ENCODE data around the gene UBA1. TPM values are rescaled to one million over a fixed set of nuclear protein-coding genes. Genes with fewer than 3 reads are reported as not detected.

The UBA1 gene
- total RNA-seq, 1 donor from 2014 or later, result 168 TPM

- intact Hi-C loops (cut with DNase I), result no loop called here
- H3K4me1 ChIP-seq, result peaks cover 24% of the 10 kb centered on the region
- peak overlapping the region; percentile 53 to 64 for H3K4me3 ChIP-seq
- H3K9me3 ChIP-seq, result no peaks in the 10 kb centered on the region
- H3K27ac ChIP-seq, result peak overlapping the region; percentile 92
- no peak for DNase-seq (ENCODE audit: extremely low spot score in 2 of 2)
- H3K27me3 ChIP-seq, result no peaks in the 10 kb centered on the region
- TF ChIP-seq CTCF (IDR thresholded peaks at IDR 0.05) (no peak), POLR2AphosphoS5 (IDR thresholded peaks at IDR 0.05; ENCODE audit: insufficient read depth in 1 of 2, low read depth in 1 of 2) (no peak), POLR2A (IDR thresholded peaks at IDR 0.05) (no peak)
- peaks cover 0 to 7% of the 10 kb centered on the region in 2 donors for H3K36me3 ChIP-seq
These were observed 47.3 kb upstream of the UBA1 start for GRCh38 chrX:47146121-47146935.

GRCh38 chrX:47146936-47147859, 46.4 kb upstream of the UBA1 start:
- Histone ChIP-seq H3K36me3 (peaks cover 0 to 2% of the 10 kb centered on the region in 2 donors), H3K9me3 (no peaks in the 10 kb centered on the region), H3K4me3 (peak overlapping the region; percentile 53 to 64), H3K27ac (peak overlapping the region; percentile 92), H3K4me1 (peaks cover 24% of the 10 kb centered on the region), H3K27me3 (no peaks in the 10 kb centered on the region)
- TF ChIP-seq POLR2AphosphoS5 (IDR thresholded peaks at IDR 0.05; ENCODE audit: insufficient read depth in 1 of 2, low read depth in 1 of 2) (no peak), CTCF (IDR thresholded peaks at IDR 0.05) (no peak), POLR2A (IDR thresholded peaks at IDR 0.05) (no peak)
- no peak for DNase-seq (ENCODE audit: extremely low spot score in 2 of 2)
- intact Hi-C loops (cut with DNase I), result no loop called here

GRCh38 chrX:47148946-47149345, 44.7 kb upstream of the UBA1 start:
- no peak overlapping the region for H3K4me3 ChIP-seq
- H3K27me3 ChIP-seq, result no peaks in the 10 kb centered on the region
- intact Hi-C loops (cut with DNase I), result no loop called here
- H3K27ac ChIP-seq, result no peak overlapping the region
- TF ChIP-seq POLR2AphosphoS5 (IDR thresholded peaks at IDR 0.05; ENCODE audit: insufficient read depth in 1 of 2, low read depth in 1 of 2), result no peak
- TF ChIP-seq CTCF (IDR thresholded peaks at IDR 0.05), result no peak
- no peak for TF ChIP-seq POLR2A (IDR thresholded peaks at IDR 0.05)
- H3K36me3 ChIP-seq, result no peaks in the 10 kb centered on the region
- H3K9me3 ChIP-seq, result no peaks in the 10 kb centered on the region
- no peak for DNase-seq (ENCODE audit: extremely low spot score in 2 of 2)
- H3K4me1 ChIP-seq, result peaks cover 13% of the 10 kb centered on the region

- Histone ChIP-seq H3K9me3 (no peaks in the 10 kb centered on the region), H3K27ac (no peak overlapping the region), H3K4me3 (no peak overlapping the region), H3K4me1 (peaks cover 7% of the 10 kb centered on the region), H3K27me3 (no peaks in the 10 kb centered on the region), H3K36me3 (no peaks in the 10 kb centered on the region)
- no peak for DNase-seq (ENCODE audit: extremely low spot score in 2 of 2)
- no peak for TF ChIP-seq CTCF (IDR thresholded peaks at IDR 0.05)
- no peak for TF ChIP-seq POLR2AphosphoS5 (IDR thresholded peaks at IDR 0.05; ENCODE audit: insufficient read depth in 1 of 2, low read depth in 1 of 2)
- TF ChIP-seq POLR2A (IDR thresholded peaks at IDR 0.05), result no peak
- intact Hi-C loops (cut with DNase I), result no loop called here
These were observed 42.2 kb upstream of the UBA1 start for GRCh38 chrX:47151435-47151834.

All from vagina (tissue), 2 donors.